SU-DHL-6 (cell line): ENCODE measurements around the gene FANCI.

Source experiments
- H2AFZ ChIP-seq: fragments of 200-600 bp; sonication (generic); 2 replicates; pipeline ENCODE4 v1.6.1; 2014; ENCODE audit warnings: low read depth, mild to moderate bottlenecking, moderate library complexity, mixed read lengths, antibody characterized with exemption, low read length; ENCODE audit not compliant: severe bottlenecking
- H3F3A ChIP-seq: fragments of 200-600 bp; shearing (Covaris generic); 2 replicates; pipeline ENCODE4 v1.6.0; 2016; ENCODE audit warnings: antibody characterized with exemption, mild to moderate bottlenecking; ENCODE audit not compliant: insufficient read depth
- H3K27ac ChIP-seq: fragments of 200-600 bp; sonication (generic); 2 replicates; pipeline ENCODE4 v1.5.1; 2016; ENCODE audit warnings: low read depth, mild to moderate bottlenecking, low read length, moderate library complexity, mixed read lengths
- H3K27me3 ChIP-seq: fragments of 200-600 bp; sonication (generic), shearing (Covaris generic); 2 replicates; pipeline ENCODE4 v1.6.0; 2014; ENCODE audit warnings: mild to moderate bottlenecking, low read length
- H3K36me3 ChIP-seq: fragments of 200-600 bp; sonication (generic); 2 replicates; pipeline ENCODE4 v1.6.1; 2014; ENCODE audit warnings: mild to moderate bottlenecking, low read length, mixed read lengths
- H3K4me2 ChIP-seq: fragments of 300-600, 200-600 bp; shearing (Covaris generic), sonication (generic); 2 replicates; pipeline ENCODE4 v1.6.0; 2014; ENCODE audit warnings: low read length, low read depth, mild to moderate bottlenecking; ENCODE audit not compliant: poor library complexity, severe bottlenecking
- H3K4me3 ChIP-seq: fragments of 200-600 bp; sonication (generic); 2 replicates; pipeline ENCODE4 v1.5.1; 2014; ENCODE audit warnings: antibody characterized with exemption, low read length, mild to moderate bottlenecking, mixed read lengths; ENCODE audit not compliant: insufficient read depth, poor library complexity, severe bottlenecking
- H3K79me2 ChIP-seq: fragments of 200-600 bp; sonication (generic); 2 replicates; pipeline ENCODE4 v1.6.1; 2014; ENCODE audit warnings: mild to moderate bottlenecking, low read length, moderate library complexity; ENCODE audit not compliant: insufficient read depth
- H3K9ac ChIP-seq: fragments of 200-600 bp; sonication (generic); 2 replicates; pipeline ENCODE4 v1.7.0; 2014; ENCODE audit warnings: mild to moderate bottlenecking, low read length
- H3K9me2 ChIP-seq: fragments of 200-600 bp; sonication (generic); replicated peaks from 2 replicates; pipeline ENCODE4 v1.6.1; 2014; ENCODE audit warnings: low read length; ENCODE audit not compliant: insufficient read depth
- H3K9me3 ChIP-seq: fragments of 200-600 bp; sonication (generic); 2 replicates; pipeline ENCODE4 v1.6.1; 2014; ENCODE audit warnings: low read length, mixed read lengths; ENCODE audit not compliant: insufficient read depth
- H4K20me1 ChIP-seq: fragments of 200-600 bp; sonication (generic); 2 replicates; pipeline ENCODE4 v1.6.1; 2014; ENCODE audit warnings: low read depth, mild to moderate bottlenecking, antibody characterized with exemption, low read length, moderate library complexity, mixed read lengths
- CTCF ChIP-seq: fragments of 200-600 bp; sonication (generic); IDR thresholded peaks from one replicate; pipeline ENCODE4 v1.5.1; 2017; ENCODE audit warnings: antibody characterized with exemption, mild to moderate bottlenecking, low read length, moderate library complexity; ENCODE audit not compliant: insufficient read depth, poor library complexity, severe bottlenecking
- EZH2phosphoT487 ChIP-seq: fragments of 200-600 bp; sonication (generic), shearing (Covaris generic); conservative IDR thresholded peaks from 2 replicates; pipeline ENCODE4 v1.6.1; 2018; ENCODE audit warnings: mild to moderate bottlenecking, antibody characterized with exemption, low read length, moderate library complexity, mixed read lengths

The FANCI gene

GRCh38 chr15:89363133-89363532 lies 119.4 kb downstream of the FANCI start:
- Histone ChIP-seq H3K4me3 (no peak overlapping the region), H3K4me2 (no peak overlapping the region)

GRCh38 chr15:89363770-89364169 lies 120.0 kb downstream of the FANCI start:
- Histone ChIP-seq H3K9me2 (no peaks in the 10 kb centered on the region), H2AFZ (no peak overlapping the region), H3K27me3 (no peaks in the 10 kb centered on the region)

More at GRCh38 chr15:89363133-89363532, 119.4 kb downstream of the FANCI start:
- H3K27me3 ChIP-seq = no peaks in the 10 kb centered on the region
- no peaks in the 10 kb centered on the region for H3K36me3 ChIP-seq
- H3K9me2 ChIP-seq = no peaks in the 10 kb centered on the region
- TF ChIP-seq EZH2phosphoT487 (no peak), CTCF (no peak)
- no peaks in the 10 kb centered on the region for H3K9me3 ChIP-seq
- no peaks in the 10 kb centered on the region for H3F3A ChIP-seq
- H3K79me2 ChIP-seq = no peaks in the 10 kb centered on the region
- H3K9ac ChIP-seq = no peak overlapping the region
- no peak overlapping the region for H2AFZ ChIP-seq
- no peaks in the 10 kb centered on the region for H4K20me1 ChIP-seq
- H3K27ac ChIP-seq = no peak overlapping the region

GRCh38 chr15:89364341-89364740 lies 120.6 kb downstream of the FANCI start:
- Histone ChIP-seq H3K27ac (no peak overlapping the region), H3K9me2 (no peaks in the 10 kb centered on the region), H3F3A (no peaks in the 10 kb centered on the region), H3K4me2 (no peak overlapping the region), H3K9me3 (no peaks in the 10 kb centered on the region), H3K27me3 (no peaks in the 10 kb centered on the region), H3K79me2 (no peaks in the 10 kb centered on the region), H3K4me3 (no peak overlapping the region), H4K20me1 (no peaks in the 10 kb centered on the region), H3K9ac (no peak overlapping the region), H3K36me3 (no peaks in the 10 kb centered on the region), H2AFZ (no peak overlapping the region)
- no peak for TF ChIP-seq EZH2phosphoT487
- TF ChIP-seq CTCF = no peak

More at GRCh38 chr15:89363770-89364169, 120.0 kb downstream of the FANCI start:
- Histone ChIP-seq H3K27ac (no peak overlapping the region), H4K20me1 (no peaks in the 10 kb centered on the region), H3K79me2 (no peaks in the 10 kb centered on the region), H3K4me2 (no peak overlapping the region), H3K9ac (no peak overlapping the region), H3K9me3 (no peaks in the 10 kb centered on the region), H3K36me3 (no peaks in the 10 kb centered on the region), H3F3A (no peaks in the 10 kb centered on the region), H3K4me3 (no peak overlapping the region)
- TF ChIP-seq CTCF (no peak), EZH2phosphoT487 (no peak)
